A673 (cell line): ENCODE data around the gene CEMIP. TPM values are rescaled to one million over a fixed set of nuclear protein-coding genes. Genes with fewer than 3 reads are reported as not detected.

ENCODE experiments used
- BruUV-seq: library from RNA; stranded (reverse); fragments of 400-500 nt; replicated peaks from 2 replicates; lab custom pipeline; 2021; lab: Mats Ljungman, UMichigan
- CTCF ChIA-PET: fragments of 300-600 bp; sonication (Branson Sonifier 250); formaldehyde crosslinking; loops from one replicate; lab custom pipeline; 2022; ENCODE audit warnings: antibody characterized with exemption; lab: Charles Lee
- POLR2A ChIA-PET: fragments of 300-600 bp; sonication (Branson Sonifier 250); formaldehyde crosslinking; loops from one replicate; lab custom pipeline; 2022; ENCODE audit warnings: antibody characterized with exemption; ENCODE audit not compliant: low non-redundant PET; lab: Charles Lee
- DNase-seq: peaks from one replicate; pipeline ENCODE4 v3.0.0-alpha.2; 2015; ENCODE audit warnings: low spot score
- H3K27ac ChIP-seq: fragments of 200-600 bp; sonication (generic); 2 replicates; pipeline ENCODE4 v1.5.1; 2016; ENCODE audit warnings: mixed run types, low read depth, mild to moderate bottlenecking, mixed read lengths, antibody characterized with exemption, low read length; ENCODE audit not compliant: poor library complexity, severe bottlenecking
- H3K27me3 ChIP-seq: fragments of 200-600 bp; sonication (generic); replicated peaks from 2 replicates; pipeline ENCODE4 v1.6.1; 2017; ENCODE audit warnings: mixed run types, low read depth, mild to moderate bottlenecking, mixed read lengths, antibody characterized with exemption, low read length; ENCODE audit not compliant: insufficient read depth, poor library complexity
- H3K36me3 ChIP-seq: fragments of 200-600 bp; sonication (generic); 2 replicates; pipeline ENCODE4 v1.6.1; 2016; ENCODE audit warnings: mixed run types, mild to moderate bottlenecking, mixed read lengths, antibody characterized with exemption, low read length; ENCODE audit not compliant: insufficient read depth, poor library complexity, severe bottlenecking
- H3K4me1 ChIP-seq: fragments of 200-600 bp; sonication (generic); 2 replicates; pipeline ENCODE4 v1.6.1; 2017; ENCODE audit warnings: mixed run types, mild to moderate bottlenecking, mixed read lengths, antibody characterized with exemption, low read length; ENCODE audit not compliant: insufficient read depth, poor library complexity, severe bottlenecking
- H3K4me3 ChIP-seq: fragments of 200-600 bp; sonication (generic); 2 replicates; pipeline ENCODE4 v1.5.1; 2016; ENCODE audit warnings: low read depth, mixed run types, mild to moderate bottlenecking, mixed read lengths, low read length; ENCODE audit not compliant: poor library complexity, severe bottlenecking
- H3K9me3 ChIP-seq: fragments of 200-600 bp; sonication (generic); 2 replicates; pipeline ENCODE4 v1.6.1; 2016; ENCODE audit warnings: mixed run types, low read depth, mild to moderate bottlenecking, mixed read lengths, antibody characterized with exemption, low read length; ENCODE audit not compliant: poor library complexity, severe bottlenecking
- EZH2 ChIP-seq: fragments of 200-600 bp; sonication (generic); IDR thresholded peaks from 2 replicates; pipeline ENCODE4 v1.6.1; 2017; ENCODE audit warnings: borderline replicate concordance, low read depth, mild to moderate bottlenecking, mixed read lengths, antibody characterized with exemption, low read length; ENCODE audit not compliant: poor library complexity, severe bottlenecking
- intact Hi-C: fragments of 100-400 bp; cut with micrococcal nuclease; formaldehyde crosslinking; loops from one replicate; pipeline ENCODE4 v1.10.0; 2022; ENCODE audit not compliant: unreplicated experiment
- total RNA-seq: library from RNA; stranded (reverse); gene quantifications from 2 replicates; pipeline ENCODE4 v1.2.3, GENCODE V29; 2021
- TF ChIP-seq, protein P1 (sequence below): fragments of 300-800, 200-600 bp; sonication (generic); conservative IDR thresholded peaks from 2 replicates; pipeline ENCODE4 v1.5.1; 2017; ENCODE audit warnings: low read depth, mild to moderate bottlenecking, antibody characterized with exemption, low read length, moderate library complexity, mixed read lengths

Gene CEMIP
- total RNA-seq, 1 experiment from 2014 or later = not detected

GRCh38 chr15:80992441-80992840 is 213.3 kb downstream of the CEMIP start:
- POLR2A ChIA-PET = no interaction called here
- CTCF ChIA-PET = no interaction called here
- TF ChIP-seq, protein P1, sequence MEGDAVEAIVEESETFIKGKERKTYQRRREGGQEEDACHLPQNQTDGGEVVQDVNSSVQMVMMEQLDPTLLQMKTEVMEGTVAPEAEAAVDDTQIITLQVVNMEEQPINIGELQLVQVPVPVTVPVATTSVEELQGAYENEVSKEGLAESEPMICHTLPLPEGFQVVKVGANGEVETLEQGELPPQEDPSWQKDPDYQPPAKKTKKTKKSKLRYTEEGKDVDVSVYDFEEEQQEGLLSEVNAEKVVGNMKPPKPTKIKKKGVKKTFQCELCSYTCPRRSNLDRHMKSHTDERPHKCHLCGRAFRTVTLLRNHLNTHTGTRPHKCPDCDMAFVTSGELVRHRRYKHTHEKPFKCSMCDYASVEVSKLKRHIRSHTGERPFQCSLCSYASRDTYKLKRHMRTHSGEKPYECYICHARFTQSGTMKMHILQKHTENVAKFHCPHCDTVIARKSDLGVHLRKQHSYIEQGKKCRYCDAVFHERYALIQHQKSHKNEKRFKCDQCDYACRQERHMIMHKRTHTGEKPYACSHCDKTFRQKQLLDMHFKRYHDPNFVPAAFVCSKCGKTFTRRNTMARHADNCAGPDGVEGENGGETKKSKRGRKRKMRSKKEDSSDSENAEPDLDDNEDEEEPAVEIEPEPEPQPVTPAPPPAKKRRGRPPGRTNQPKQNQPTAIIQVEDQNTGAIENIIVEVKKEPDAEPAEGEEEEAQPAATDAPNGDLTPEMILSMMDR = no peak
- TF ChIP-seq EZH2 = no peak
- no peaks in the 10 kb centered on the region for H3K27me3 ChIP-seq
- no peak overlapping the region for H3K4me3 ChIP-seq
- no TSS peak for BruUV-seq
- H3K27ac ChIP-seq = no peak overlapping the region
- no peaks in the 10 kb centered on the region for H3K36me3 ChIP-seq
- no peaks in the 10 kb centered on the region for H3K9me3 ChIP-seq
- no peak for DNase-seq
- intact Hi-C loops = loop anchor here (5.0 kb wide), 1 partner anchor 275 kb away; no protein-coding TSS in a partner anchor
- H3K4me1 ChIP-seq = peaks cover 9% of the 10 kb centered on the region

- no TSS peak for BruUV-seq
- ChIA-PET POLR2A (no interaction called here), CTCF (no interaction called here)
- H3K4me1 ChIP-seq = no peaks in the 10 kb centered on the region
- no peaks in the 10 kb centered on the region for H3K36me3 ChIP-seq
- DNase-seq = peak; percentile 42
- H3K27ac ChIP-seq = no peak overlapping the region
- intact Hi-C loops = no loop called here
- no peaks in the 10 kb centered on the region for H3K9me3 ChIP-seq
- no peaks in the 10 kb centered on the region for H3K27me3 ChIP-seq
- H3K4me3 ChIP-seq = no peak overlapping the region
- TF ChIP-seq EZH2 = no peak
- TF ChIP-seq, protein P1 = peak; percentile 59
Observed at GRCh38 chr15:80996247-80996646, 217.1 kb downstream of the CEMIP start.

DNA sequence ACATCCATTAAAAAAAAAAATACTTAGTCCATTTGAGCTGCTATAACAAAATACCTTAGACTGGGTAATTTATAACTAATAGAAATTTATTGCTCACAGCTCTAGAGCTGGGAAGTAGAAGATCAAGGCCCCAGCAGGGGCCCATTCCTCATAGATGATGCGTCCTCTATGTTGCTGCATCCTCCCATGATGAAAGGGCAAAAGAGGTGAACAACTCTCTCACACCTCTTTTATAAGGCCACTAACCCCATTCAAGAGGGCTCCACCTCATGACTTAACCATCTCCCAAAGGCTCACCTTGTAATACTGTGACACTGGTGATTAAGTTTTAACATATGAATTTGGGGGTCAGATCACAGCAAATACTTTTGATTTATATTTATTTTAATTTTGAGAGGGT is 218.5 kb downstream of the CEMIP start:
- no peak for DNase-seq
- POLR2A ChIA-PET = no interaction called here
- intact Hi-C loops = no loop called here
- no peaks in the 10 kb centered on the region for H3K27me3 ChIP-seq
- CTCF ChIA-PET = interaction anchor here (0.7 kb wide), 1 partner anchor 268 kb away, joined by 3 read pairs; no protein-coding TSS in a partner anchor
- peaks cover 2% of the 10 kb centered on the region for H3K4me1 ChIP-seq
- H3K27ac ChIP-seq = no peak overlapping the region
- TF ChIP-seq, protein P1 = no peak
- no peak for TF ChIP-seq EZH2
- H3K36me3 ChIP-seq = no peaks in the 10 kb centered on the region
- no peak overlapping the region for H3K4me3 ChIP-seq
- H3K9me3 ChIP-seq = no peaks in the 10 kb centered on the region
- no TSS peak for BruUV-seq
